Ascending aorta (tissue), 2 donors: ENCODE measurements around the gene ARMC3. TPM values are rescaled to one million over a fixed set of nuclear protein-coding genes. Genes with fewer than 3 reads are reported as not detected.

Experiments used
- DNase-seq, 2 donors: peaks; one replicate each; pipeline ENCODE4 v3.0.0-alpha.2; 2019; ENCODE audit warnings: low spot score in 2 of 2
- H3K27ac ChIP-seq, 2 donors: fragments of 200-600 bp; sonication (generic); one replicate each; pipeline ENCODE4 v1.5.1; 2016 to 2017; ENCODE audit warnings: mild to moderate bottlenecking in 1 of 2
- H3K27me3 ChIP-seq: fragments of 200-600 bp; sonication (generic); one replicate; pipeline ENCODE4 v1.5.1; 2017
- H3K36me3 ChIP-seq, 2 donors: fragments of 200-600 bp; sonication (generic); one replicate each; pipeline ENCODE4 v1.5.1; 2016
- H3K4me1 ChIP-seq, 2 donors: fragments of 200-600 bp; sonication (generic); one replicate each; pipeline ENCODE4 v1.5.1; 2016 to 2017; ENCODE audit warnings: mild to moderate bottlenecking in 1 of 2
- H3K4me3 ChIP-seq, 2 donors: fragments of 200-600 bp; sonication (generic); one replicate each; pipeline ENCODE4 v1.5.1; 2016 to 2017; ENCODE audit warnings: mild to moderate bottlenecking in 1 of 2
- H3K9me3 ChIP-seq, 2 donors: fragments of 200-600 bp; sonication (generic); one replicate each; pipeline ENCODE4 v1.5.1; 2016
- CTCF ChIP-seq, 3 experiments: fragments of 200-600 bp in 2 of 3; fragments of 450-650 bp in 1 of 3; sonication (generic) in 2 of 3; IDR thresholded peaks; one replicate each; pipeline ENCODE4 v1.5.1; 2016 to 2019; ENCODE audit warnings: antibody characterized with exemption in 3 of 3, mild to moderate bottlenecking in 1 of 3, moderate library complexity in 1 of 3
- intact Hi-C: fragments of 100-400 bp; cut with DNase I; formaldehyde crosslinking; loops from one replicate; pipeline ENCODE4 v1.15.1; 2023
- total RNA-seq: library from RNA; depleted of rRNA; stranded (reverse); fragments of >200 nt; gene quantifications from one replicate; pipeline ENCODE4 v1.1.0, GENCODE V29; 2016

ARMC3 gene
- total RNA-seq, 1 donor from 2014 or later, result not detected

DNA sequence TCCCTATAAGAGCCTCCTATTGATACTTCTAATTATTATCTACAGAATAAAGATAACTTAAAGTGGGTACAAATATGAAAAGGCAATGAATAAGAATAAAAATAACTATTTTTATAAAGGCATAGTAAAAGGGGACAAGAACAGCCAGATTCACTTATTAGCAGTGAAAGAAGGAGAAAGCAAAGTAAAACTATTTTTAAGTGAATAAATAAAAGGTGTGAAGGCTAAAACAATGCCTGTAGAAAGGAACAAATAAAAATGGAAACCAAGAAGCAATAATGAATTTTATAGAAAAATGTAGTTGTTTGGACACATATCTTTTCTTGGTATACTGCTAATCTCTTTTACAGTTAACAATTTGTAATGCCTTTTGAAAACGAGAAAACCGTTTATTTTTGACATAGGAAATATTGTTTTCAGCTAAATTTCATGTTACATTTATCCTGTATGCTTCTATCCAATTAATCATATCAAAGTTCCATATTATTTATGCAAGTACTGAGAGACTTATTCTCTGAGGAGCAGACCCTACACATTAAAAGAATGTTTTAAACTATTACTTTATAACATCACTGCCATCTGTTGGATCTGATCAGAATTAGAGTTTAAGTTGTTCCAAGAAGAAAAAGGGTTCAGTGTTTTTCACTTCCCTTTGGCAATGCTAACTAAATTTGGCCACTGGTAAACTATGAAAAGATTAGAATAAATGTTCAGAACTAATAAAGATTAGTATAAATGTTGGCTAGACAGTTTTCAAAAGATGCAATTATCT, 59.1 kb downstream of the ARMC3 start:
- Histone ChIP-seq H3K27ac (no peak overlapping the region), H3K27me3 (no peaks in the 10 kb centered on the region), H3K4me1 (peaks cover 0 to 3% of the 10 kb centered on the region in 2 donors), H3K4me3 (no peak overlapping the region), H3K9me3 (no peaks in the 10 kb centered on the region), H3K36me3 (no peaks in the 10 kb centered on the region)
- intact Hi-C loops, result loop anchor here (5.0 to 10.0 kb wide), 9 partner anchors 80 to 985 kb away; partner anchors contain the start of genes COMMD3, DNAJC1, PIP4K2A and SPAG6
- DNase-seq, result no peak
- peak; percentile 14 to 55 (median 31) for TF ChIP-seq CTCF (IDR thresholded peaks at IDR 0.05)

DNA sequence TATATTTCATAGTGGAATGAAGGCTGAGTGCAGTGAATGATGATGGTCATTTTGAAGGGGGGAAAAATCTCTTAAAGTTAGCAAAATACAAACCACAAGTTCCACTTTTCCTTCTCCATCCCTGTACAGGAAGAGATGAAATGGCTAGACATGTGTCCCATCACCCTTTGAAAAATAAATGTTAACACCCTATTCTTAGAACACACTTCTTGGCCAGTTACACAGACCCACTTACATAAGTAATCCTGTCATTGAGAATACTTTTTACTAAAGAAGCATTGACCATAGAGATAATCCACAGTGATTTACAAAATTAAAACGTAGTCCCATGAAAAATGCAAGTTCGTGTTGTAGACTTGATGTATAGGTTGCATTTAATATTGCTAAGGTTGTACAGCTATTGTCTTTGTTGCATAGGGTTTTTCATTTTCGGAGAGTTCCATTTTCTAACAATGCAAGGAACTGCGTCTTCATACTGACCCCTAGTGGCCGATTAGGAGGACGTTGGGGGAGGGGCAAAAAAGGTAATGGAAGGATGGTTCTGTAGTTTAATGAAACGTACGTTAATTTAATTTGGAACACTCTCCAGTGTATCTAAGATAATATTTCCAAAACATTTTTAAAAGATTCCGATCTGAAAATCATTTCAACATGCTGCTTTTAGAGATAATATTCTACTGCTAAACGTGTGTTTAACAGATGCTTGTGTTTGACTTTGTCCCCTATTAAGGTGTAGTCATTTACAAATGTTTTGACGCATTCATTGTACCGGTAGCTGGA, 60.9 kb downstream of the ARMC3 start:
- no peaks in the 10 kb centered on the region for H3K9me3 ChIP-seq
- peak; percentile 86 for TF ChIP-seq CTCF (IDR thresholded peaks at IDR 0.05)
- H3K36me3 ChIP-seq, result no peaks in the 10 kb centered on the region
- H3K4me1 ChIP-seq, result peaks cover 0 to 3% of the 10 kb centered on the region in 2 donors
- H3K27me3 ChIP-seq, result no peaks in the 10 kb centered on the region
- intact Hi-C loops, result loop anchor here (1.0 to 10.0 kb wide), 11 partner anchors 79 to 986 kb away; partner anchors contain the start of genes COMMD3, DNAJC1, PIP4K2A and SPAG6
- no peak overlapping the region for H3K27ac ChIP-seq
- DNase-seq, result peak in 1 of 2 donors; percentile 79
- no peak overlapping the region for H3K4me3 ChIP-seq

GRCh38 chr10:22990443-22990842, 62.6 kb downstream of the ARMC3 start:
- intact Hi-C loops, result no loop called here
- Histone ChIP-seq H3K36me3 (no peaks in the 10 kb centered on the region), H3K4me3 (no peak overlapping the region), H3K9me3 (no peaks in the 10 kb centered on the region), H3K27me3 (no peaks in the 10 kb centered on the region), H3K27ac (no peak overlapping the region), H3K4me1 (peaks cover 0 to 3% of the 10 kb centered on the region in 2 donors)
- DNase-seq, result no peak
- TF ChIP-seq CTCF (IDR thresholded peaks at IDR 0.05), result no peak

DNA sequence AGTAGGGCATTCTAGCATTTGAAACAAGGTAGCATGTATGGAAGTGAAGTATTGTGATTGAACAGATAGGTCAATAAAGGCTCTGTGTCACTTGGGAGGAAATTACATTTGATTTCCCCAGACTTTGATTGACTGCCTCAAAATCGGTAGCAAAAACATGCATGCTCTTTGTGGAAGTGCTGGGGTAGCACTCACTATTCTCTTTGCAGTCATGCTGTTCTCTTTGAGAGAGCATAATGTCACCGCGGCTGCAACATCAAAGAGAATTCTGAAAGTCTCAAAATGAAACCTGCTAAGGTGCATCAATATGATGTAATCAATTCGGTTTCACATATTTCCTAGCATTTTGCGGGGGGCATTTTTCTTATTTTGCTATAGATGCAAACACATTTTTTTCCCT, 64.2 kb downstream of the ARMC3 start:
- no peaks in the 10 kb centered on the region for H3K9me3 ChIP-seq
- DNase-seq, result no peak
- H3K27me3 ChIP-seq, result no peaks in the 10 kb centered on the region
- intact Hi-C loops, result no loop called here
- no peak for TF ChIP-seq CTCF (IDR thresholded peaks at IDR 0.05)
- no peak overlapping the region for H3K4me3 ChIP-seq
- H3K27ac ChIP-seq, result no peak overlapping the region
- H3K36me3 ChIP-seq, result no peaks in the 10 kb centered on the region
- peaks cover 0 to 3% of the 10 kb centered on the region in 2 donors for H3K4me1 ChIP-seq

DNA sequence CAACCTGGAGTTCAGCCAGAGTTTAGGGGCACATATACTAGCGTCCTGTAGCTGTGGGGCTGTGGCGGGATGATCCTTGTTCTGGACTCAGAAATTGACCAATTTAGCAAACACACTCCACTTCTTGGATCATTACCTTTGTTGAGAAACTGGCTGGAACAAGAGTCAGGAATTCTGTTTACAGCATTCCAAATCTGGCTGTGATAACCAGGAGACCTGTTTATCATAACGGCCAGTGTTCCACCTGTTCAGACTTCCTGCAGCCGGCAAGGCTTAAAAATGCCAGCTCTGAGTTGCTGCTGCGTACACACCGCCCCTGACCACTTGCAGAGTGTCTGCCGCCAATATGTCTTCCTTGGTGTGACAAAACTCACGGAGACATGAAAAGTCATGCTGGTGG, 64.8 kb downstream of the ARMC3 start:
- peaks cover 0 to 3% of the 10 kb centered on the region in 2 donors for H3K4me1 ChIP-seq
- intact Hi-C loops, result no loop called here
- no peak overlapping the region for H3K27ac ChIP-seq
- no peak for TF ChIP-seq CTCF (IDR thresholded peaks at IDR 0.05)
- no peaks in the 10 kb centered on the region for H3K27me3 ChIP-seq
- DNase-seq, result no peak
- no peaks in the 10 kb centered on the region for H3K9me3 ChIP-seq
- no peak overlapping the region for H3K4me3 ChIP-seq
- no peaks in the 10 kb centered on the region for H3K36me3 ChIP-seq
